SJSA1 (cell line): ENCODE data around the gene PRKCB. TPM values are rescaled to one million over a fixed set of nuclear protein-coding genes. Genes with fewer than 3 reads are reported as not detected.
"Not testable (repeated sequence)": the region's sequence is repeated elsewhere in the genome, so short reads cannot be mapped to it uniquely, and the experiment has no call there.

Experiments used
- DNase-seq, 2 experiments: peaks; one replicate each; pipeline ENCODE4 v3.0.0-alpha.2; 2015 to 2020; ENCODE audit warnings: low spot score in 2 of 2, low read depth in 1 of 2
- H3K27ac ChIP-seq: fragments of 250-450 bp; sonication (Bioruptor Pico); 2 replicates; pipeline ENCODE4 v1.5.1; 2020; ENCODE audit warnings: mild to moderate bottlenecking, moderate library complexity
- H3K27me3 ChIP-seq: fragments of 250-450 bp; sonication (Bioruptor Pico); replicated peaks from 2 replicates; pipeline ENCODE4 v1.5.1; 2020; ENCODE audit warnings: mild to moderate bottlenecking, moderate library complexity
- H3K36me3 ChIP-seq: fragments of 250-450 bp; sonication (Bioruptor Pico); 2 replicates; pipeline ENCODE4 v1.5.1; 2020; ENCODE audit warnings: mild to moderate bottlenecking
- H3K4me1 ChIP-seq: fragments of 250-450 bp; sonication (Bioruptor Pico); replicated peaks from 2 replicates; pipeline ENCODE4 v1.6.1; 2021; ENCODE audit warnings: mild to moderate bottlenecking
- H3K4me3 ChIP-seq: fragments of 250-450 bp; sonication (Bioruptor Pico); 2 replicates; pipeline ENCODE4 v1.5.1; 2020; ENCODE audit warnings: mild to moderate bottlenecking
- H3K9me3 ChIP-seq: fragments of 250-450 bp; sonication (Bioruptor Pico); replicated peaks from 2 replicates; pipeline ENCODE4 v1.5.1; 2020; ENCODE audit warnings: mild to moderate bottlenecking
- total RNA-seq: library from RNA; depleted of rRNA; stranded (reverse); fragments of >200 nt; shearing (Covaris generic); gene quantifications from 2 replicates; pipeline ENCODE4 v1.2.3, GENCODE V29; 2014

PRKCB gene
- total RNA-seq, 1 experiment from 2014 or later = 4.2 TPM

- H3K9me3 ChIP-seq, H3K4me3 ChIP-seq, DNase-seq, H3K27me3 ChIP-seq, H3K36me3 ChIP-seq: not testable (repeated sequence)
- Histone ChIP-seq H3K27ac (peak overlapping the region; percentile 39), H3K4me1 (peaks cover 43% of the 10 kb centered on the region)
Observed at GRCh38 chr16:24152048-24152447, 316.3 kb downstream of the PRKCB start.

- H3K4me3 ChIP-seq = no peak overlapping the region
- no peaks in the 10 kb centered on the region for H3K9me3 ChIP-seq
- peak in 1 of 2 experiments; percentile 28 for DNase-seq
- no peaks in the 10 kb centered on the region for H3K36me3 ChIP-seq
- H3K27me3 ChIP-seq = no peaks in the 10 kb centered on the region
- H3K27ac ChIP-seq = no peak overlapping the region
- peaks cover 43% of the 10 kb centered on the region for H3K4me1 ChIP-seq
Observed at GRCh38 chr16:24152826-24153225, 317.0 kb downstream of the PRKCB start.

- DNase-seq = no peak
- no peaks in the 10 kb centered on the region for H3K9me3 ChIP-seq
- no peak overlapping the region for H3K27ac ChIP-seq
Observed at GRCh38 chr16:24156777-24157176, 321.0 kb downstream of the PRKCB start.

GRCh38 chr16:24163935-24164334, 328.2 kb downstream of the PRKCB start:
- Histone ChIP-seq H3K27me3 (no peaks in the 10 kb centered on the region), H3K9me3 (no peaks in the 10 kb centered on the region), H3K36me3 (no peaks in the 10 kb centered on the region), H3K4me1 (no peaks in the 10 kb centered on the region), H3K27ac (no peak overlapping the region), H3K4me3 (no peak overlapping the region)
- no peak for DNase-seq

More at GRCh38 chr16:24156777-24157176, 321.0 kb downstream of the PRKCB start:
- Histone ChIP-seq H3K4me3 (no peak overlapping the region), H3K4me1 (peaks cover 26% of the 10 kb centered on the region), H3K36me3 (no peaks in the 10 kb centered on the region), H3K27me3 (no peaks in the 10 kb centered on the region)

GRCh38 chr16:24164416-24164815, 328.6 kb downstream of the PRKCB start:
- no peaks in the 10 kb centered on the region for H3K36me3 ChIP-seq
- H3K9me3 ChIP-seq = no peaks in the 10 kb centered on the region
- H3K4me3 ChIP-seq = no peak overlapping the region
- no peak overlapping the region for H3K27ac ChIP-seq
- no peak for DNase-seq
- no peaks in the 10 kb centered on the region for H3K4me1 ChIP-seq
- H3K27me3 ChIP-seq = no peaks in the 10 kb centered on the region

GRCh38 chr16:24165273-24165672, 329.5 kb downstream of the PRKCB start:
- DNase-seq = no peak
- Histone ChIP-seq H3K4me1 (no peaks in the 10 kb centered on the region), H3K4me3 (no peak overlapping the region), H3K27ac (no peak overlapping the region), H3K9me3 (no peaks in the 10 kb centered on the region), H3K27me3 (no peaks in the 10 kb centered on the region), H3K36me3 (no peaks in the 10 kb centered on the region)

GRCh38 chr16:24166661-24167528, 331.1 kb downstream of the PRKCB start:
- H3K4me1 ChIP-seq = no peaks in the 10 kb centered on the region
- no peak overlapping the region for H3K27ac ChIP-seq
- no peaks in the 10 kb centered on the region for H3K9me3 ChIP-seq
- no peak overlapping the region for H3K4me3 ChIP-seq
- DNase-seq = no peak
- H3K36me3 ChIP-seq = no peaks in the 10 kb centered on the region
- no peaks in the 10 kb centered on the region for H3K27me3 ChIP-seq

GRCh38 chr16:24168856-24169255, 333.1 kb downstream of the PRKCB start:
- Histone ChIP-seq H3K36me3 (no peaks in the 10 kb centered on the region), H3K27ac (no peak overlapping the region), H3K27me3 (no peaks in the 10 kb centered on the region), H3K9me3 (no peaks in the 10 kb centered on the region), H3K4me1 (no peaks in the 10 kb centered on the region), H3K4me3 (no peak overlapping the region)
- no peak for DNase-seq

GRCh38 chr16:24170407-24170806, 334.6 kb downstream of the PRKCB start:
- Histone ChIP-seq H3K27ac (no peak overlapping the region), H3K27me3 (no peaks in the 10 kb centered on the region), H3K9me3 (no peaks in the 10 kb centered on the region), H3K36me3 (no peaks in the 10 kb centered on the region), H3K4me3 (no peak overlapping the region), H3K4me1 (no peaks in the 10 kb centered on the region)
- no peak for DNase-seq

- DNase-seq = no peak
- Histone ChIP-seq H3K27me3 (no peaks in the 10 kb centered on the region), H3K4me3 (no peak overlapping the region), H3K27ac (no peak overlapping the region), H3K36me3 (no peaks in the 10 kb centered on the region), H3K9me3 (no peaks in the 10 kb centered on the region), H3K4me1 (no peaks in the 10 kb centered on the region)
Observed at GRCh38 chr16:24174504-24174903, 338.7 kb downstream of the PRKCB start.

- Histone ChIP-seq H3K27ac (no peak overlapping the region), H3K9me3 (no peaks in the 10 kb centered on the region), H3K36me3 (no peaks in the 10 kb centered on the region), H3K4me1 (no peaks in the 10 kb centered on the region), H3K4me3 (no peak overlapping the region), H3K27me3 (no peaks in the 10 kb centered on the region)
- no peak for DNase-seq
Observed at GRCh38 chr16:24174957-24175356, 339.2 kb downstream of the PRKCB start.

GRCh38 chr16:24178496-24178895, 342.7 kb downstream of the PRKCB start:
- no peaks in the 10 kb centered on the region for H3K4me1 ChIP-seq
- H3K27ac ChIP-seq = no peak overlapping the region
- no peak overlapping the region for H3K4me3 ChIP-seq
- H3K36me3 ChIP-seq = no peaks in the 10 kb centered on the region
- no peaks in the 10 kb centered on the region for H3K27me3 ChIP-seq
- no peaks in the 10 kb centered on the region for H3K9me3 ChIP-seq
- no peak for DNase-seq

- Histone ChIP-seq H3K27me3 (no peaks in the 10 kb centered on the region), H3K9me3 (no peaks in the 10 kb centered on the region), H3K36me3 (no peaks in the 10 kb centered on the region), H3K4me3 (no peak overlapping the region), H3K4me1 (no peaks in the 10 kb centered on the region), H3K27ac (no peak overlapping the region)
- no peak for DNase-seq
Observed at GRCh38 chr16:24180451-24180850, 344.7 kb downstream of the PRKCB start.

GRCh38 chr16:24188021-24188542, 352.3 kb downstream of the PRKCB start:
- H3K4me1 ChIP-seq = no peaks in the 10 kb centered on the region
- no peak for DNase-seq
- H3K4me3 ChIP-seq = no peak overlapping the region
- H3K27me3 ChIP-seq = no peaks in the 10 kb centered on the region
- H3K36me3 ChIP-seq = no peaks in the 10 kb centered on the region
- H3K27ac ChIP-seq = no peak overlapping the region
- H3K9me3 ChIP-seq = no peaks in the 10 kb centered on the region
